HUES48 (cell line): ENCODE results near the gene RPS6KC1.
"Not testable (repeated sequence)": the region's sequence is repeated elsewhere in the genome, so short reads cannot be mapped to it uniquely, and the experiment has no call there.

Experiments
- H3K27ac ChIP-seq: one replicate; pipeline ENCODE4 v1.7.0; 2013; ENCODE audit warnings: low read depth, low read length, inconsistent platforms
- H3K27me3 ChIP-seq: 2 replicates; pipeline ENCODE4 v1.6.1; 2013; ENCODE audit warnings: mild to moderate bottlenecking, low read length; ENCODE audit not compliant: control insufficient read depth, insufficient read depth
- H3K36me3 ChIP-seq: 2 replicates; pipeline ENCODE4 v1.6.1; 2013; ENCODE audit warnings: low read length; ENCODE audit not compliant: control insufficient read depth, insufficient read depth
- H3K4me1 ChIP-seq: 2 replicates; pipeline ENCODE4 v1.6.1; 2013; ENCODE audit warnings: mild to moderate bottlenecking, low read length; ENCODE audit not compliant: control insufficient read depth, insufficient read depth
- H3K4me3 ChIP-seq: 2 replicates; pipeline ENCODE4 v1.5.1; 2013; ENCODE audit warnings: mild to moderate bottlenecking, low read depth, low read length
- H3K9ac ChIP-seq: 2 replicates; pipeline ENCODE4 v1.6.1; 2013; ENCODE audit warnings: mild to moderate bottlenecking, low read depth, low read length, moderate library complexity
- H3K9me3 ChIP-seq: 2 replicates; pipeline ENCODE4 v1.6.1; 2013; ENCODE audit warnings: low read length; ENCODE audit not compliant: control insufficient read depth, insufficient read depth

Gene RPS6KC1

DNA sequence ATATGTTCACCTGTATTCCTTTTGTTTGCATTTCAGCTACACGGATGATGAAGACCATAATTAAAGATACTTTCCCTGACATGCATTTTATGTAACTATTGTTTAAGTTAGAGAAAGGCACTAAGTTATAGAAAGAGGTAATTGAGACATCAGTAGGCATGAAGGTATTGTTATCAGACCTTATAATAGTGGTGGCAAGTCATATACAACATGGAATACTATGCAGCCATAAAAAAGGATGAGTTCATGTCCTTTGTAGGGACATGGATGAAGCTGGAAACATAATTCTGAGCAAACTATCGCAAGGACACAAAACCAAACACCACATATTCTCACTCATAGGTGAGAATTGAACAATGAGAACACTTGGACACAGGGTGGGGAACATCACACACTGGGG lies 109.4 kb downstream of the RPS6KC1 start:
- not testable (repeated sequence) for H3K9me3 ChIP-seq, H3K27ac ChIP-seq, H3K4me1 ChIP-seq, H3K9ac ChIP-seq, H3K4me3 ChIP-seq, H3K27me3 ChIP-seq, H3K36me3 ChIP-seq

GRCh38 chr1:213162338-213162737 lies 111.3 kb downstream of the RPS6KC1 start:
- Histone ChIP-seq H3K9me3 (no peaks in the 10 kb centered on the region), H3K27ac (no peak overlapping the region), H3K27me3 (no peaks in the 10 kb centered on the region), H3K4me3 (no peak overlapping the region), H3K36me3 (no peaks in the 10 kb centered on the region), H3K9ac (no peak overlapping the region), H3K4me1 (no peaks in the 10 kb centered on the region)

DNA sequence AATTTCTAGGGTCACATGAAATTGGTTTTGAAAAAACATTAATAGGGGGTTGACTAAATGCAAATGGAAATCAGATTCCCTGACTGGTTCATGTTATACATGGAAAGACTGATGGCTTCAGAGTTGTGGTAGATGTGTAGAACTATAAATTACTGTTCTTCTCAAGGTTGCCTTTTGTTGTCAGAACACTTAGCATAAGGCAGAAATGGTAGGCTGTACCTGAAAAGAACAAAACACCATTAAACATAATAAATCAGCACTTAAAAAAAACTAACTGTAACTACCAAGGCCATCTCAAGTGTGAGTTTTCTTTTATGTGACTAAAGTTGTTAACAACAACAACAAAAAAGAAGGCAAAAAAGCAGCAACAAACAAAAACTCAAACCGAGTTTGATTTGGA lies 111.8 kb downstream of the RPS6KC1 start:
- no peaks in the 10 kb centered on the region for H3K9me3 ChIP-seq
- no peaks in the 10 kb centered on the region for H3K36me3 ChIP-seq
- no peak overlapping the region for H3K4me3 ChIP-seq
- no peaks in the 10 kb centered on the region for H3K4me1 ChIP-seq
- H3K27ac ChIP-seq: no peak overlapping the region
- no peaks in the 10 kb centered on the region for H3K27me3 ChIP-seq
- no peak overlapping the region for H3K9ac ChIP-seq

DNA sequence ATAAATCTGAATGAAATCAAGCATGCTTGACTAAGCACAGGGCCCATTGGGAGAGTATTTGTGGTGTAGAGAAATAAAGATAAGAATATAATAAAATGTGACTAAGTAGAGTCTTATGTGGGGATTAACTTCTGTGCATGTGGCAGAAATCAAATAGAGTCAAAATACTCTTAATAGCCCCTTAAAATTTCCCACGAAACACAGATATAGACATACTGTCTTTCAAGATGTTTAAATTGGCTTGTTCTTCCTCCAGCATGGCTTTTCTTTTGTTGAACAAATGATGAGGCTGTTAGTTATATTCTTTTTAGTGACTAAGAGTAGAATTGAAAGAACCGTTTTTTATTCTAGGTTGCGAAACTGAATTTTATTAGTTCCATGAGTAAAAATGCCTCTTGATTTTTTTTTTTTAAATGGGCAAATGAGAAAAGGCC lies 112.3 kb downstream of the RPS6KC1 start:
- Histone ChIP-seq H3K36me3 (no peaks in the 10 kb centered on the region), H3K4me3 (no peak overlapping the region), H3K27ac (no peak overlapping the region), H3K4me1 (no peaks in the 10 kb centered on the region), H3K27me3 (no peaks in the 10 kb centered on the region), H3K9me3 (no peaks in the 10 kb centered on the region), H3K9ac (no peak overlapping the region)

- Histone ChIP-seq H3K9me3 (no peaks in the 10 kb centered on the region), H3K4me1 (no peaks in the 10 kb centered on the region), H3K27ac (no peak overlapping the region)
These were observed 113.5 kb downstream of the RPS6KC1 start for GRCh38 chr1:213164561-213164960.

DNA sequence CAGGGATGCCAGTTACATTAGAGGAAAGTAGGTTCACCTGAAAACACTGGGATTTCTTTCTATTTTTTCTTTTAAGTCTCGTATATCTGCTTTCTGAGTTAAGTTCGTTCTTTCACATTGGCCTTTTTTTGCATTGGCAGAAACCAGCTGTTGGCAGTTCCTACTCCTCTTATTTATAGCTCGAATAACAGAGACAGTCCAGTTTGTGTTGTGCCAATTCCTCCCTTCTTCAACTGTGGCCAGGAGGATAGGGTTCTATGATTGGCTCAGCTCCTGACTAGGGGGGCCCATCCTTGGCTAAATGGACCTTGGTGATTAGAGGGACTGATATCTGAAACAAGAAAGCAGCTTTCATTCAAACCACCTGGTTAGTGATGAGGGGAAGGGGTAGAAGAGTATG lies 115.8 kb downstream of the RPS6KC1 start:
- Histone ChIP-seq H3K27ac (no peak overlapping the region), H3K36me3 (no peaks in the 10 kb centered on the region), H3K9ac (no peak overlapping the region), H3K4me3 (no peak overlapping the region), H3K4me1 (no peaks in the 10 kb centered on the region), H3K27me3 (no peaks in the 10 kb centered on the region), H3K9me3 (no peaks in the 10 kb centered on the region)

More at GRCh38 chr1:213164561-213164960, 113.5 kb downstream of the RPS6KC1 start:
- no peak overlapping the region for H3K4me3 ChIP-seq
- no peaks in the 10 kb centered on the region for H3K27me3 ChIP-seq
- H3K36me3 ChIP-seq: no peaks in the 10 kb centered on the region
- H3K9ac ChIP-seq: no peak overlapping the region

- no peak overlapping the region for H3K27ac ChIP-seq
- H3K4me3 ChIP-seq: no peak overlapping the region
- H3K9ac ChIP-seq: no peak overlapping the region
- H3K36me3 ChIP-seq: no peaks in the 10 kb centered on the region
- peaks cover 15% of the 10 kb centered on the region for H3K4me1 ChIP-seq
- no peaks in the 10 kb centered on the region for H3K27me3 ChIP-seq
- no peaks in the 10 kb centered on the region for H3K9me3 ChIP-seq
These were observed 120.7 kb downstream of the RPS6KC1 start for GRCh38 chr1:213171711-213172110.

- no peak overlapping the region for H3K4me3 ChIP-seq
- H3K27ac ChIP-seq: peak overlapping the region; percentile 46
- H3K4me1 ChIP-seq: peaks cover 15% of the 10 kb centered on the region
- H3K36me3 ChIP-seq: no peaks in the 10 kb centered on the region
- H3K9ac ChIP-seq: no peak overlapping the region
- H3K27me3 ChIP-seq: no peaks in the 10 kb centered on the region
- no peaks in the 10 kb centered on the region for H3K9me3 ChIP-seq
These were observed 125.3 kb downstream of the RPS6KC1 start for GRCh38 chr1:213176341-213176740.

GRCh38 chr1:213179784-213180183 lies 128.7 kb downstream of the RPS6KC1 start:
- Histone ChIP-seq H3K27me3 (no peaks in the 10 kb centered on the region), H3K9ac (no peak overlapping the region), H3K4me1 (peaks cover 15% of the 10 kb centered on the region), H3K9me3 (no peaks in the 10 kb centered on the region), H3K27ac (no peak overlapping the region), H3K36me3 (no peaks in the 10 kb centered on the region), H3K4me3 (no peak overlapping the region)

- H3K4me1 ChIP-seq: peaks cover 5% of the 10 kb centered on the region
- H3K4me3 ChIP-seq: no peak overlapping the region
- H3K27me3 ChIP-seq: no peaks in the 10 kb centered on the region
- no peak overlapping the region for H3K27ac ChIP-seq
- no peaks in the 10 kb centered on the region for H3K36me3 ChIP-seq
- no peak overlapping the region for H3K9ac ChIP-seq
- H3K9me3 ChIP-seq: no peaks in the 10 kb centered on the region
These were observed 129.8 kb downstream of the RPS6KC1 start for GRCh38 chr1:213180833-213181232.

DNA sequence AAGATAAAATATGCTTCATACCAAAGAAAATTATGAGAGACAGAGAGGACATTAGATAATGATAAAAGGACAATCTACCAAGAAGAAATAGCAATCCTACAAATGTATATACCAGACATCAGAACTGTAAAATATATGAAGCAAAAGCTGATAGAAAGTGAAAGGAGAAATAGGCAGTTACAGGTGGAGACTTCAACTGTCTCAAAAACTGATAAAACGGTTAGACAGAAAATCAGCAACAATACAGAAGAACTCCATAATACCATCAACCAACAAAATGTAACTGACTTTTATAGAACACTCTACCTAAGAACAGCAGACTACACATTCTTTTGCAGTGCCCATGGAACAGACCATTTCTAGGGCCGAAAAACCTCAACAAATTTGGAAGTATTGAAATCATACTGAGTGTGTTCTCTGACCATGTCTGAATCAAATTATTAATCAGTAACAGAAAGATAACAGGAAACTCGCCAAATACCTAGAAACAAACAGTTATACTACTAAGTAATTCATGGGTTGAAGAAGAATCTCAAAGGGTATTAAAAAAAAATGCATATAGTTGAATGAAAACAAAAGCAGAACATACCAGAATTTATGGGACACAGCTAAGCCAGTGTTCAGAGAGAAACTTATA lies 132.1 kb downstream of the RPS6KC1 start:
- Histone ChIP-seq H3K9me3 (no peaks in the 10 kb centered on the region), H3K4me3 (no peak overlapping the region), H3K4me1 (no peaks in the 10 kb centered on the region), H3K27ac (no peak overlapping the region), H3K27me3 (no peaks in the 10 kb centered on the region), H3K36me3 (no peaks in the 10 kb centered on the region), H3K9ac (no peak overlapping the region)
